H1 (cell line): Measurements from ENCODE around the gene LRRC23.

ENCODE experiments used
- ATF2 ChIP-seq: IDR thresholded peaks from 2 replicates; pipeline ENCODE4 v1.6.1; 2012; ENCODE audit warnings: low read length, inconsistent platforms
- CBX5 ChIP-seq: fragments of 300-800, 300-1000 bp; sonication (generic); IDR thresholded peaks from 2 replicates; pipeline ENCODE4 v1.7.1; 2016; ENCODE audit warnings: antibody characterized with exemption, low read length, low read depth
- CTCF ChIP-seq, 3 experiments: IDR thresholded peaks; 1 replicate in 2 of 3; 2 replicates in 1 of 3; pipeline versions ENCODE4 v1.5.1 to v1.6.1; 2011; ENCODE audit warnings: low read length in 3 of 3, mild to moderate bottlenecking in 3 of 3, inconsistent platforms in 2 of 3, low read depth in 1 of 3, moderate library complexity in 1 of 3; ENCODE audit not compliant: insufficient read depth in 1 of 3; ENCODE audit errors: control extremely low read depth in 1 of 3
- EGR1 ChIP-seq: IDR thresholded peaks from 2 replicates; pipeline ENCODE4 v1.6.1; 2011; ENCODE audit warnings: low read depth, low read length, borderline replicate concordance
- FOSL1 ChIP-seq: IDR thresholded peaks from 2 replicates; pipeline ENCODE4 v1.6.1; 2011; ENCODE audit warnings: mild to moderate bottlenecking, low read depth, low read length, moderate library complexity; ENCODE audit not compliant: insufficient read depth
- GABPA ChIP-seq: IDR thresholded peaks from 2 replicates; pipeline ENCODE4 v1.6.1; 2011; ENCODE audit warnings: mild to moderate bottlenecking, low read length, moderate library complexity, borderline replicate concordance; ENCODE audit not compliant: insufficient read depth
- JUN ChIP-seq: IDR thresholded peaks from 2 replicates; pipeline ENCODE4 v1.6.1; 2011; ENCODE audit warnings: low read depth, mild to moderate bottlenecking, improper control_type of control experiment, low read length
- MAX ChIP-seq: IDR thresholded peaks from 2 replicates; pipeline ENCODE4 v1.6.1; 2012; ENCODE audit warnings: inconsistent platforms
- PHF8 ChIP-seq: fragments of 200-600 bp; sonication (generic); conservative IDR thresholded peaks from 2 replicates; pipeline ENCODE4 v1.7.1; 2012; ENCODE audit warnings: low read depth, mild to moderate bottlenecking, inconsistent platforms, low read length, moderate library complexity
- POLR2A ChIP-seq, 2 experiments: IDR thresholded peaks; 1 replicate in 1 of 2; 2 replicates in 1 of 2; pipeline ENCODE4 v1.6.1; 2011; ENCODE audit warnings: low read depth in 2 of 2, low read length in 2 of 2, mild to moderate bottlenecking in 2 of 2; ENCODE audit errors: control extremely low read depth in 1 of 2
- POLR2AphosphoS5 ChIP-seq: IDR thresholded peaks from 2 replicates; pipeline ENCODE4 v1.6.1; 2011; ENCODE audit warnings: low read depth, low read length
- SIN3A ChIP-seq, 2 experiments: IDR thresholded peaks in 1 of 2; conservative IDR thresholded peaks in 1 of 2; 2 replicates each; pipeline ENCODE4 v1.6.1; 2011 to 2012; ENCODE audit warnings: low read length in 2 of 2, improper control_type of control experiment in 1 of 2, low read depth in 1 of 2, mild to moderate bottlenecking in 1 of 2
- SIX5 ChIP-seq: IDR thresholded peaks from 2 replicates; pipeline ENCODE4 v1.6.1; 2011; ENCODE audit warnings: mild to moderate bottlenecking, low read depth, low read length
- ZNF274 ChIP-seq: IDR thresholded peaks from 2 replicates; pipeline ENCODE4 v1.7.0; 2012; ENCODE audit warnings: low read length, borderline replicate concordance; ENCODE audit errors: extremely low read depth

GRCh38 chr12:6957151-6957701 is 52.6 kb downstream of the LRRC23 start:
- TF ChIP-seq CTCF (IDR thresholded peaks at IDR 0.05; ENCODE audit: control extremely low read depth in 1 of 3, insufficient read depth in 1 of 3, low read depth in 1 of 3, low read length in 3 of 3) (no peak), CBX5 (no peak), GABPA (no peak), EGR1 (no peak), FOSL1 (no peak), ATF2 (no peak), POLR2A (IDR thresholded peaks at IDR 0.05; ENCODE audit: control extremely low read depth in 1 of 2, low read depth in 2 of 2, low read length in 2 of 2) (no peak), JUN (no peak), PHF8 (no peak), MAX (no peak), ZNF274 (no peak), POLR2AphosphoS5 (no peak), SIN3A (conservative IDR thresholded peaks at IDR 0.05 in 1 of 2, IDR thresholded peaks at IDR 0.05 in 1 of 2; ENCODE audit: low read depth in 1 of 2, low read length in 2 of 2) (no peak), SIX5 (no peak)
